ENCODE results near the gene SSBP4.

DNA sequence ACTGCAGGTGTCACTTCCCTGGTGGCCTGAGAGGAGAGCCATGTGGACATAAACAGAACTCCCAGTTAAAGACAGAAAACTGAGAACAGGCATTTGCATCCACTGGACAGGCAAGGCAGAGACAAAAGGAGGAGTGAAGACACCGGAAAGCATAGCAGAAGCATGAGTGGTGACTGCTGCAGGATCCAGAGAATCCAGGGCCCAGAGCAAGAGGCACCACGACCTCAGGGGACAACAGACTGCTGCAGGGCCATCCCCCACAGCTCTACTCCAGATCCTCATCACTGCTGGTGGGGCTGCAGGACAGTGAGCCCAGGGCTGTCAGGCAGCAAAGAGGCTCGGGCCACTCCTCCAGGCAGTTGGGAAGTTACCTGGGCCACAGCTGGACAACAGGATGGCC is 33.2 kb downstream of the SSBP4 start:
- TF ChIP-seq, protein P1, sequence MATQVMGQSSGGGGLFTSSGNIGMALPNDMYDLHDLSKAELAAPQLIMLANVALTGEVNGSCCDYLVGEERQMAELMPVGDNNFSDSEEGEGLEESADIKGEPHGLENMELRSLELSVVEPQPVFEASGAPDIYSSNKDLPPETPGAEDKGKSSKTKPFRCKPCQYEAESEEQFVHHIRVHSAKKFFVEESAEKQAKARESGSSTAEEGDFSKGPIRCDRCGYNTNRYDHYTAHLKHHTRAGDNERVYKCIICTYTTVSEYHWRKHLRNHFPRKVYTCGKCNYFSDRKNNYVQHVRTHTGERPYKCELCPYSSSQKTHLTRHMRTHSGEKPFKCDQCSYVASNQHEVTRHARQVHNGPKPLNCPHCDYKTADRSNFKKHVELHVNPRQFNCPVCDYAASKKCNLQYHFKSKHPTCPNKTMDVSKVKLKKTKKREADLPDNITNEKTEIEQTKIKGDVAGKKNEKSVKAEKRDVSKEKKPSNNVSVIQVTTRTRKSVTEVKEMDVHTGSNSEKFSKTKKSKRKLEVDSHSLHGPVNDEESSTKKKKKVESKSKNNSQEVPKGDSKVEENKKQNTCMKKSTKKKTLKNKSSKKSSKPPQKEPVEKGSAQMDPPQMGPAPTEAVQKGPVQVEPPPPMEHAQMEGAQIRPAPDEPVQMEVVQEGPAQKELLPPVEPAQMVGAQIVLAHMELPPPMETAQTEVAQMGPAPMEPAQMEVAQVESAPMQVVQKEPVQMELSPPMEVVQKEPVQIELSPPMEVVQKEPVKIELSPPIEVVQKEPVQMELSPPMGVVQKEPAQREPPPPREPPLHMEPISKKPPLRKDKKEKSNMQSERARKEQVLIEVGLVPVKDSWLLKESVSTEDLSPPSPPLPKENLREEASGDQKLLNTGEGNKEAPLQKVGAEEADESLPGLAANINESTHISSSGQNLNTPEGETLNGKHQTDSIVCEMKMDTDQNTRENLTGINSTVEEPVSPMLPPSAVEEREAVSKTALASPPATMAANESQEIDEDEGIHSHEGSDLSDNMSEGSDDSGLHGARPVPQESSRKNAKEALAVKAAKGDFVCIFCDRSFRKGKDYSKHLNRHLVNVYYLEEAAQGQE (IDR thresholded peaks at IDR 0.05; ENCODE audit: insufficient read depth in 1 of 2, low read depth in 2 of 2, low read length in 2 of 2) = no peak
- TF ChIP-seq POLR2AphosphoS5 (IDR thresholded peaks at IDR 0.05; ENCODE audit: low read depth, low read length) = no peak

Data from PFSK-1 (cell line).